Measurements from ENCODE around the gene MCTP2.

Gene MCTP2

DNA sequence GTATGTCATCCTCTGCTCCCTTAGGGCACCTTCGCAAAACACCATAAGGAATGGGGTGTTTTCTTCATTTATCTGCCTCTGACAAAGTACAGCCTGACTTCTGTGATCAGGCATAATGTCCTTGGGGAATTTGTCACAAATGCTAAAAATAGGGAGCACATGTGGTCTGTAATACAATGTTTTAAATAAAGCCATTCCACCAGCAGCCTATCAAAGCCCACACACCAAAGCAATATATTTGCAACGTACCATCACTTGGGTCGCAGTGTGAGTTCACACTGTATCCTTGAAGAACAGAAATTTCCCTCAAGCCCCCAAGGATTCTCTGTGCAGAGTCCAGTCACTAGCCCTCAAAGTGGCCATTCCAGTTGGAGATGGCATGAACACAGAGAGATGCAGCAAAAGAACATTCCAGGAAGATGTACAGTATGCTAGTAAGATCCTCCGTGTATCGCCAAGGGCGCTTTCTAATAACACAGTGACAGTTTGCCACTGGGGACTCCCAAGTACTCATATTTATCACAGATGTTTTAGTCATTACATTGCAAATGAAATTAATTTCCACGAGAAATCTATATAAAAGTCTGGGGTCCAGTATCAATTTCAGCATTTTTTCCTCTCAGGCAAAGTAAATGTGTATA, 246.7 kb downstream of the MCTP2 start (continued):
- no peak for TF ChIP-seq BCL6B (tag by site-specific recombination; IDR thresholded peaks at IDR 0.05)
- no peak for TF ChIP-seq KLF9 (tag by site-specific recombination; IDR thresholded peaks at IDR 0.05; ENCODE audit: low read depth)
- TF ChIP-seq, protein P1, sequence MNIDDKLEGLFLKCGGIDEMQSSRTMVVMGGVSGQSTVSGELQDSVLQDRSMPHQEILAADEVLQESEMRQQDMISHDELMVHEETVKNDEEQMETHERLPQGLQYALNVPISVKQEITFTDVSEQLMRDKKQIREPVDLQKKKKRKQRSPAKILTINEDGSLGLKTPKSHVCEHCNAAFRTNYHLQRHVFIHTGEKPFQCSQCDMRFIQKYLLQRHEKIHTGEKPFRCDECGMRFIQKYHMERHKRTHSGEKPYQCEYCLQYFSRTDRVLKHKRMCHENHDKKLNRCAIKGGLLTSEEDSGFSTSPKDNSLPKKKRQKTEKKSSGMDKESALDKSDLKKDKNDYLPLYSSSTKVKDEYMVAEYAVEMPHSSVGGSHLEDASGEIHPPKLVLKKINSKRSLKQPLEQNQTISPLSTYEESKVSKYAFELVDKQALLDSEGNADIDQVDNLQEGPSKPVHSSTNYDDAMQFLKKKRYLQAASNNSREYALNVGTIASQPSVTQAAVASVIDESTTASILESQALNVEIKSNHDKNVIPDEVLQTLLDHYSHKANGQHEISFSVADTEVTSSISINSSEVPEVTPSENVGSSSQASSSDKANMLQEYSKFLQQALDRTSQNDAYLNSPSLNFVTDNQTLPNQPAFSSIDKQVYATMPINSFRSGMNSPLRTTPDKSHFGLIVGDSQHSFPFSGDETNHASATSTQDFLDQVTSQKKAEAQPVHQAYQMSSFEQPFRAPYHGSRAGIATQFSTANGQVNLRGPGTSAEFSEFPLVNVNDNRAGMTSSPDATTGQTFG (tag by site-specific recombination; IDR thresholded peaks at IDR 0.05; ENCODE audit: borderline replicate concordance): no peak
- TF ChIP-seq ZNF138 (tag by site-specific recombination; IDR thresholded peaks at IDR 0.05; ENCODE audit: borderline replicate concordance): no peak
- TF ChIP-seq ZNF626 (tag by site-specific recombination; IDR thresholded peaks at IDR 0.05): no peak
- no peak for TF ChIP-seq ZNF529 (tag by site-specific recombination; IDR thresholded peaks at IDR 0.05; ENCODE audit: insufficient replicate concordance)
- no peak for TF ChIP-seq ZNF670 (tag by site-specific recombination; IDR thresholded peaks at IDR 0.05; ENCODE audit: low read depth)
- no peak for TF ChIP-seq CTCF (tag by site-specific recombination; IDR thresholded peaks at IDR 0.05)
- TF ChIP-seq MZF1 (tag by site-specific recombination; IDR thresholded peaks at IDR 0.05; ENCODE audit: borderline replicate concordance): no peak
- no peak for TF ChIP-seq WT1 (tag by site-specific recombination; IDR thresholded peaks at IDR 0.05)
- TF ChIP-seq, protein P2, sequence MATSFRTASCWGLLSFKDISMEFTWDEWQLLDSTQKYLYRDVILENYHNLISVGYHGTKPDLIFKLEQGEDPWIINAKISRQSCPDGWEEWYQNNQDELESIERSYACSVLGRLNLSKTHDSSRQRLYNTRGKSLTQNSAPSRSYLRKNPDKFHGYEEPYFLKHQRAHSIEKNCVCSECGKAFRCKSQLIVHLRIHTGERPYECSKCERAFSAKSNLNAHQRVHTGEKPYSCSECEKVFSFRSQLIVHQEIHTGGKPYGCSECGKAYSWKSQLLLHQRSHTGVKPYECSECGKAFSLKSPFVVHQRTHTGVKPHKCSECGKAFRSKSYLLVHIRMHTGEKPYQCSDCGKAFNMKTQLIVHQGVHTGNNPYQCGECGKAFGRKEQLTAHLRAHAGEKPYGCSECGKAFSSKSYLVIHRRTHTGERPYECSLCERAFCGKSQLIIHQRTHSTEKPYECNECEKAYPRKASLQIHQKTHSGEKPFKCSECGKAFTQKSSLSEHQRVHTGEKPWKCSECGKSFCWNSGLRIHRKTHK (tag by site-specific recombination; IDR thresholded peaks at IDR 0.05): no peak

GRCh38 chr15:94478763-94479162, 247.4 kb downstream of the MCTP2 start:
- TF ChIP-seq ZNF146 (tag by site-specific recombination; IDR thresholded peaks at IDR 0.05) (no peak), ZNF2 (tag by site-specific recombination; IDR thresholded peaks at IDR 0.05) (peak; percentile 99), ZBTB44 (tag by site-specific recombination; IDR thresholded peaks at IDR 0.05) (peak; percentile 36; the same call in 1 of the 2 replicates)
- Histone ChIP-seq H3K27ac (ENCODE audit: extremely low read depth, low read depth, low read length) (no peak overlapping the region; the same call in 1 of the 2 replicates), H3K36me3 (ENCODE audit: control insufficient read depth in 2 of 2, insufficient read depth in 1 of 2, low read length in 2 of 2) (no peaks in the 10 kb centered on the region), H3K4me3 (ENCODE audit: low read depth, low read length) (no peak overlapping the region), H3K4me1 (ENCODE audit: control insufficient read depth, insufficient read depth, low read length) (peaks cover 28% of the 10 kb centered on the region), H3K9me3 (ENCODE audit: control insufficient read depth, insufficient read depth, low read depth, low read length) (no peaks in the 10 kb centered on the region)
- POLR2A ChIA-PET: no interaction called here
- CTCF ChIA-PET: interaction anchor here (0.5 kb wide), 1 partner anchor 406 kb away, joined by 3 read pairs; no protein-coding TSS in a partner anchor
